Measurements from ENCODE around the gene HHIP. TPM values are rescaled to one million over a fixed set of nuclear protein-coding genes. Genes with fewer than 3 reads are reported as not detected.

The HHIP gene, protein sequence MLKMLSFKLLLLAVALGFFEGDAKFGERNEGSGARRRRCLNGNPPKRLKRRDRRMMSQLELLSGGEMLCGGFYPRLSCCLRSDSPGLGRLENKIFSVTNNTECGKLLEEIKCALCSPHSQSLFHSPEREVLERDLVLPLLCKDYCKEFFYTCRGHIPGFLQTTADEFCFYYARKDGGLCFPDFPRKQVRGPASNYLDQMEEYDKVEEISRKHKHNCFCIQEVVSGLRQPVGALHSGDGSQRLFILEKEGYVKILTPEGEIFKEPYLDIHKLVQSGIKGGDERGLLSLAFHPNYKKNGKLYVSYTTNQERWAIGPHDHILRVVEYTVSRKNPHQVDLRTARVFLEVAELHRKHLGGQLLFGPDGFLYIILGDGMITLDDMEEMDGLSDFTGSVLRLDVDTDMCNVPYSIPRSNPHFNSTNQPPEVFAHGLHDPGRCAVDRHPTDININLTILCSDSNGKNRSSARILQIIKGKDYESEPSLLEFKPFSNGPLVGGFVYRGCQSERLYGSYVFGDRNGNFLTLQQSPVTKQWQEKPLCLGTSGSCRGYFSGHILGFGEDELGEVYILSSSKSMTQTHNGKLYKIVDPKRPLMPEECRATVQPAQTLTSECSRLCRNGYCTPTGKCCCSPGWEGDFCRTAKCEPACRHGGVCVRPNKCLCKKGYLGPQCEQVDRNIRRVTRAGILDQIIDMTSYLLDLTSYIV
- polyA plus RNA-seq (ENCODE audit: insufficient read length in 4 of 4), result 1 to 10 TPM; 2.4 to 3.5 (median 2.9) TPM

DNA sequence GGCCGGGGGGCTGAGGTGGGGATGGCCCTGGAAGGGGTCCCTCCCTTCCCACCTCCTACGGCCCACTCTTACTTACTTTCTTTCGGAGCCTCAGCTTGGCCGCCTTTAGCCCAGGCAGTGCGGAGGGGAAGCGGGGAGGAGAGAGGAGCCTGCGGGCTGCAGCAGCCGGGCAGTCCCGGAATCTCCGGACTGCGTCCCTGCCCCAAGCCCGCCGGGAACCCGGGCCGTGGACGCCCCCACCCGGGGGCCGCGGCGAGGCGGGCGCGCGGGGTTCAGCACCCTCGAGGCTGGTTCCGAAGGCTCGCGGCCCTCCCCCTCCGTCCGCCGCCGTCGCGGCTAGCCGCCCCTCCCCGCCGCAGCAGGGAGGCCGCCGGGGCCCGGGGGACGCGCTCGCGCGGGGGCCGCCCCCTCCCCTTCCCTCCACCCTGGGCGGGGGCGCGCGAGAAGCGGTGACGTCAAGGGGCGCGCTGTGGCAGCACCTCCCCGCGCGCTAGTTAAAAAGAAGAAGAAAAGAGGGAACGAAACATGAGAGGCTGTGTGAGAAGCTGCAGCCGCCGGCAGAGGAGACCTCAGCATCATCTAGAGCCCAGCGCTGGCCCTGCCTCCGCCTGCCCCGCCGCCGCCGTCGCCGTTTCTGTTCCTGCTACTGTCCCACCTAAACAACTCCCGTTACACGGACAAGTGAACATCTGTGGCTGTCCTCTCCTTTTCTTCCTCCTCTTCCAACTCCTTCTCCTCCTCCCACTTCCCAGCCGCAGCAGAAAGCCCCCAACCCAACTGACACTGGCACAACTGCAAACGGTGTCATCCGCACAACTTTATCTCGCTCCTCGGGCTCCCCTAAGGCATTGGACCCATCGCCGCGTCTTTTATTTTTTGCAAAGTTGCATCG lies at the start of gene HHIP:
Gene HHIP, plus strand, starts transcription at position 526 of the 892 bp plus-strand sequence. CDS start 520 bp downstream, outside the sequence.
- DNase-seq (ENCODE audit: low read depth in 4 of 4, low spot score in 2 of 4), result peak in 2 of 4 donors; percentile 39 to 42

GRCh38 chr4:144597171-144597570 lies 48.8 kb upstream of the HHIP start:
- DNase-seq (ENCODE audit: low read depth in 4 of 4, low spot score in 2 of 4), result no peak

- DNase-seq (ENCODE audit: low read depth in 4 of 4, low spot score in 2 of 4), result no peak
These were observed 46.3 kb upstream of the HHIP start for GRCh38 chr4:144599621-144600020.

GRCh38 chr4:144611850-144612249 lies 34.1 kb upstream of the HHIP start:
- no peak for DNase-seq (ENCODE audit: low read depth in 4 of 4, low spot score in 2 of 4)

DNA sequence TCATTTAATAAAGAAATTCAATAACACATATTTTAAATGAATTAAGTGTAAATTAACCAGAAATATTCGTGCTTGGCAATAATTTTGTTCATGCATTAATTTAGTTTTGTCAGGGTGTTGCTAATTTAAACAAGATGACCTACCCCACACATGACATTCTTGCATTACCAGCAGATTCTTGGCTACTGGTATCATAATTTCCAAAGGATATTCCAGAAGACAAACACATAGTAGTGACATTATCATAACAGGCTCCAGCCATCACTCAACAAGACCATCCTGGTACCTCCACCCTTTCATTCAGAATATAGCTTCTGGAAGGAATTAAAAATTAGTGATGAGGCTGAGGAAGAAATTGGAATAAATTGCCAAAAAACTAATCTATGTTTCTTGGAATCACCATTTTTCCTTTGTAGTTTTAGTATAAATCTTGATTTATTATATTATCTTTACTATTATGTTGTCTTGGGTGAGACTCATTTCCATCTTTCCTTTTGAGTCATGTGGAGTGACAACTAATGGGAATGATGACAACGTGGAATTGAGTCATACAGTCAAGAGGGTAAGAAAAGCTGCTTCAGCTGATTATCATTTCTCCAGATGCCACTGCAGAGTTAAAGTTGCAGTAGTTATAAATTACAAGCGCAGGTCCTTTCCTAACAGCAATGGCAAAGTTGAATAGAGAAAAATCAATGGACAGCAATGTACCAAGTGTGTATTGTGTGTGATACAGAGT lies 30.9 kb upstream of the HHIP start:
- no peak for DNase-seq (ENCODE audit: low read depth in 4 of 4, low spot score in 2 of 4)

DNA sequence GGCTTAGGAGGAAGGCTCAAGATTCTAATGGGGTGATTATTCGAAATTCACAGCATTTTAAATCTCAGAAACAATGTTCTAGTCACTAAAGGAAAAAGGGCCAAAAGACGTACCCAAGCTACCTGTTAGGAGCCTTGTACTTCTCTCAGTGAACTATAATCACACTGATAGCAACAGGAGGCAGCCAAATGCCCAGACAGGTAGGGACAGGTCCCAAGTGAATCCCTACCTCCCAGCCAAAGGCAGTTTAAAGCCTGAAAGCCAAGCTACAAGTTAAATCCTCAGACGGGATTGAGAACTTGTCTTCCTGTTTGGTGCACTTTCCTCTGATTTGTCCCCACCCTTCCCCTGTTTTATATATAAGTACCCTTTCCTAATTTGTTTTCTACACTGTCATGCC lies 24.3 kb upstream of the HHIP start:
- no peak for DNase-seq (ENCODE audit: low read depth in 4 of 4, low spot score in 2 of 4)

DNA sequence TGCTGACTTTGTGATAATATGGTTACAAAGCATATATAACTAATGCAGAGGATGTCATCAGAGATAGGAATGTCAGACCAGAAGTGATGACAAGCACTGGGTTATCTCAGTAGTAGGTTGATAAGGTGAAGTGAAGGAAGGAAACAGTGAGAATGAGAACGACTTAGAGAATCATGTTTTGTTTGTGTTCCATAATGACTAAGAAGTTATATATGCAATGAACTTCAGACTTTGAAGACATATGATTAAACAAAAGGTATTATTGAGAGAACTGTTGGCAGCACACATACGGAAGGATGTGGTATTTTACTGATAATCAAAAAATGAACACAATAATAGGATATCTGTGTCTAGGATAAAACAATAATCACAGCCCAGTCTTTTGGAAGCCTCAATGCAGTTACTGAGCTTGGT lies 18.3 kb upstream of the HHIP start:
- DNase-seq (ENCODE audit: low read depth in 4 of 4, low spot score in 2 of 4), result no peak

DNA sequence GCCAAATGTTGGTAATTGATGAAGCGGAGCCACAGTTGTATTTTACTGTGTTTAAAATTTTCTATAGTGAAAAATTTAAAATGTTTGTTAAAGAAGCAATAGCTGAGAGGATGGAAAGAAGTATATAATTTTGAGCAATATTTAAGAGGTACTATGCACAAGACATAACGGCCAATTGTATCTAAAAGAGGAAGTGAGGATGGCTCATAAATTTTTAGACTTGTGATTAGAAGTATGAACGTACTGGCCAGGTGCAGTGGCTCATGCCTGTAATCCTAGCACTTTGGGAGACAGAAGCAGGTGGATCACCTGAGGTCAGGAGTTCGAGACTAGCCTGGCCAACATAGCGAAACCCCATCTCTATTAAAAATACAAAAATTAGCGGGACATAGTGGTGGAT lies 12.7 kb upstream of the HHIP start:
- no peak for DNase-seq (ENCODE audit: low read depth in 4 of 4, low spot score in 2 of 4)

- no peak for DNase-seq (ENCODE audit: low read depth in 4 of 4, low spot score in 2 of 4)
These were observed 10.8 kb upstream of the HHIP start for GRCh38 chr4:144634978-144635747.

DNA sequence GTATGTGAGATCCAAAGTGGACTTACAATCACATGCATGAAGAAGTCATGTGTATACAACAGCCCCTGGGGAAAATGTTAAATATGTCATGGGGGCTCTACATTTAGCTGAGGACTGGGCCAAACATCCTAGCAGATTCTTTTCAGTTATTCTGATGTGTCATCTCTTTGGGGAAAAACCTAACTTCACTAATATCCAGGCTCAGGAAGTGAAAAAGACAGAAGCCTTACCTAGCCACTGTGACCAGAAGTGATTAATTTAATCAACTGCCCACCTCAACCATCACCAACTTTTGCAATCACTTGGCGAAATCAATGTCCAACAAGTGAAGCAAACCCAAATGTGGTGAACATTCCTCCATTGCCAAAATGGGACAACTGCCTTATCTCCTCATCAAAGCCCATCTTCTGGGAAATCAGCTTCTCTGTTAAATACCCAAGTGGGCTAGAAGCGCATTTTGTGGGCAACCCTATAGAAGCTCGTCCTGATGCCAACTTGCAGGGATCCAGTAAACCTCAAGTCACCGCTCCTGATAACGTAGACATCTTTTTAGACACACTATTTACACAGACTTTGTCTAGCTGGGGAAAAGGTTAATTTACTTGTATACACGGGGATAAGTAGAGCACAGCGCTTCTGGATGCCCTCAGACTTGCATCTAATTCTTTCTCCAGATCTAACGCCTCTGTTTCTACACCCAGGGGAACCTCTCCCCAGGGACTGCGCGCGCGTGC lies 1.4 kb upstream of the HHIP start:
- no peak for DNase-seq (ENCODE audit: low read depth in 4 of 4, low spot score in 2 of 4)

DNA sequence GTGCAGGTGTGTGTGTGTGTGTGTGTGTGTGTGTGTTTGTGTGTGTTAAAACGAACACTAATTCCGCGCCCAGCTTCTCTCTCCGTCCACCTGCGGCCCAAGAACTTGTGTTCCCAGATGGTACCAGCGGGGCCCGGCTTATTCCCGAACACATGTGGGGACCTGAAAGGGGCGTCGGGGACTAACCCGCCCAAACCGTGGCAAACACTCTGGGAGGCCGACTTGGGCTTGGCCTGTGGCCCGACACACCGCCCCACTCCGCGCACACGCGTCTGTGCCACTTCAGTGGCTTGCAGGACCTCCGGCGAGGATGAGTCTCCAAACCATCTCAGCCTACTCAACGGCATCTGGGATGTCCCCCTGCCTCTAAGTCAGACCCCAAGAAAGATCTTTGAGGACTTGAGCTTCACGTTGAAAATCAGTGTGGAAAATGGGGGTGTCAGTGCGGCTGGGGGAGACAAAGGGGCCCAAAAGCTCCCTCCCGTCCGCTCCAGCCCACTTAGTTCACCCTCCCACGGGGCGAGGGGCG lies 790 bp upstream of the HHIP start:
- DNase-seq (ENCODE audit: low read depth in 4 of 4, low spot score in 2 of 4), result no peak

DNA sequence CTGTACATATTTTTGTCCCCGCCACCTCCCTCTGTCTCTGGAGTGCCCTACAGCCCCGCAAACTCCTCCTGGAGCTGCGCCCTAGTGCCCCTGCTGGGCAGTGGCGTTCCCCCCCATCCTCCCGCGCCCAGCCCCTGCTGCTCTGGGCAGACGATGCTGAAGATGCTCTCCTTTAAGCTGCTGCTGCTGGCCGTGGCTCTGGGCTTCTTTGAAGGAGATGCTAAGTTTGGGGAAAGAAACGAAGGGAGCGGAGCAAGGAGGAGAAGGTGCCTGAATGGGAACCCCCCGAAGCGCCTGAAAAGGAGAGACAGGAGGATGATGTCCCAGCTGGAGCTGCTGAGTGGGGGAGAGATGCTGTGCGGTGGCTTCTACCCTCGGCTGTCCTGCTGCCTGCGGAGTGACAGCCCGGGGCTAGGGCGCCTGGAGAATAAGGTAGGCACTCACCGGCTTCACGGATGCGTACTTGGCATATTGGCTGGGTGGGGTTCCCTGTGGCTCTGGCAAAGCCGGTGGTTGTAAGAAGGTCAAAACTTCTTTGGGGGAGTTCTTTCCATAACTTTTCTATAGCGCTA lies 653 bp downstream of the HHIP start:
- DNase-seq (ENCODE audit: low read depth in 4 of 4, low spot score in 2 of 4), result peak in 2 of 4 donors; percentile 25 to 47

GRCh38 chr4:144647095-144647561 lies 1.2 kb downstream of the HHIP start:
- DNase-seq (ENCODE audit: low read depth in 4 of 4, low spot score in 2 of 4), result peak in 1 of 4 donors; percentile 43

GRCh38 chr4:144647590-144647989 lies 1.6 kb downstream of the HHIP start:
- no peak for DNase-seq (ENCODE audit: low read depth in 4 of 4, low spot score in 2 of 4)

DNA sequence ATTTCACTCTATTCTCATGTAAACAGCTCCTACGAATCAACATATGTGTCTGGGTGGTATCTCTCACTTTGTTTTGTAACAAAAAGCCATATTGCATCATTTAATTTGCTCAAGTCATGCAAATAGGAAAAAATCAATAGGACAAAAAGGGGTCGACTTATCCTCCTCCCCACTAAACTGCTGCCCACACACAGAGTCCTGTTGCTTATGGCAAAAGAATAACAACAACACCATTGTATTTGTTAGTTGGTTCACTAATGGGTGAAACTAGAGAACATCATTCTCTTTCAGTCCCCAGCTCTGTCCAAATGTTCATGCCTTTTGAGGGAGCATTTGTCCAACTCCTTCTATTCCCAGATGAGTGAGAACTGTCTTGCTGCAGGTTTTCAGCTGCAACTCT lies 2.1 kb downstream of the HHIP start:
- no peak for DNase-seq (ENCODE audit: low read depth in 4 of 4, low spot score in 2 of 4)

DNA sequence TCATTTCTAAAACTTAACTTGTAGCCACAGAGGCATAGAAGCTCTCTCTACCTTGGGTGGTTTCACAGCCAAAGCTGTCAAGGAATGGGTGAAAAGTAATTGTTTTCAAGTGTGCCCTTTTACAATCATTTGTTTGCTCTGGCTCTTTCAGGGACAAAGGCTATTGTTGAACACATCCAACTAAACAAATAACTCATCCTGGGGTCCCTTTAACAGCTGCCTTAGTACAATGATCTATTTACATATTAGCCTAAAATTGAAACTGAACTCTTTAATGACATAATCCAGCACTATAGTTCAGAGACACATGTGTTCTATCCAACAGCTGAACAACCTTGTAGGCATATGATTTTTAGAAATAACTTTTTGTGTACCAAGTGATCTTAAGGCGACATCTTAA lies 3.7 kb downstream of the HHIP start:
- DNase-seq (ENCODE audit: low read depth in 4 of 4, low spot score in 2 of 4), result no peak

- DNase-seq (ENCODE audit: low read depth in 4 of 4, low spot score in 2 of 4), result no peak
These were observed 4.5 kb downstream of the HHIP start for GRCh38 chr4:144650311-144651005.
